Spleen (tissue), 7 donors: ENCODE data around the gene POU6F2.

ENCODE experiments used
- POLR2A ChIP-seq, 3 donors: fragments of 450-650 bp; IDR thresholded peaks; one replicate each; pipeline ENCODE4 v1.5.1; 2017; ENCODE audit warnings: antibody characterized with exemption in 3 of 3, mild to moderate bottlenecking in 1 of 3
- TF ChIP-seq, protein P1 (sequence below), 11 experiments: fragments of 200-600 bp in 7 of 11; fragments of 450-650 bp in 4 of 11; sonication (generic) in 4 of 11; IDR thresholded peaks in 8 of 11; conservative IDR thresholded peaks in 3 of 11; 1 replicate in 7 of 11; 2 replicates in 4 of 11; pipeline versions ENCODE4 v1.4.0 to v1.8.0; 2016 to 2021; ENCODE audit warnings: antibody characterized with exemption in 11 of 11, inconsistent platforms in 4 of 11, mild to moderate bottlenecking in 1 of 11
- donor health status: DM: no; HTN: no; CAD: no; lungs with moderate emphysema.
- donor health status: DM: no; HTN: no; CAD: no.
- donor health status: DM: no; HTN: no; CAD: no.

DNA sequence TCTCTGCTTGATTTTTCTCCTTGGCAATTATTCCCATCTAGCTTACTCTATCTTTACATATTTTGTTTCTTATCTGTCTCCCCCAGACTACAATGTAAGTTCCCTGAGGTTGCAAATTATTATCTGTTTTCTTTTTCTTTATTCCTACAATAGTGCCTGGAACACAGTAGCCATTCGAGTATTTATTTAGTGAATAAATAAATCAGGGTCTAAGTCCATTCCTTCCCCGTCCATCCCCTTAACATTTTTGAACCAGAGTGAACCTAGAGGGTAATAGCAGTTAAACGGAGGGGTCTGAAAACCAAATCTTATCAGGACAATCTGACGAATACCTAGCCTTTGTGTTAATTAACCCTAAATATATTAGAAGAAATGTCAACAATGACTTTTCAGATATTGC is 335.7 kb downstream of the POU6F2 start:
- TF ChIP-seq, protein P1, sequence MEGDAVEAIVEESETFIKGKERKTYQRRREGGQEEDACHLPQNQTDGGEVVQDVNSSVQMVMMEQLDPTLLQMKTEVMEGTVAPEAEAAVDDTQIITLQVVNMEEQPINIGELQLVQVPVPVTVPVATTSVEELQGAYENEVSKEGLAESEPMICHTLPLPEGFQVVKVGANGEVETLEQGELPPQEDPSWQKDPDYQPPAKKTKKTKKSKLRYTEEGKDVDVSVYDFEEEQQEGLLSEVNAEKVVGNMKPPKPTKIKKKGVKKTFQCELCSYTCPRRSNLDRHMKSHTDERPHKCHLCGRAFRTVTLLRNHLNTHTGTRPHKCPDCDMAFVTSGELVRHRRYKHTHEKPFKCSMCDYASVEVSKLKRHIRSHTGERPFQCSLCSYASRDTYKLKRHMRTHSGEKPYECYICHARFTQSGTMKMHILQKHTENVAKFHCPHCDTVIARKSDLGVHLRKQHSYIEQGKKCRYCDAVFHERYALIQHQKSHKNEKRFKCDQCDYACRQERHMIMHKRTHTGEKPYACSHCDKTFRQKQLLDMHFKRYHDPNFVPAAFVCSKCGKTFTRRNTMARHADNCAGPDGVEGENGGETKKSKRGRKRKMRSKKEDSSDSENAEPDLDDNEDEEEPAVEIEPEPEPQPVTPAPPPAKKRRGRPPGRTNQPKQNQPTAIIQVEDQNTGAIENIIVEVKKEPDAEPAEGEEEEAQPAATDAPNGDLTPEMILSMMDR (IDR thresholded peaks at IDR 0.05 in 8 of 11, conservative IDR thresholded peaks at IDR 0.05 in 3 of 11), result no peak
- TF ChIP-seq POLR2A (IDR thresholded peaks at IDR 0.05), result no peak
